ENCODE measurements around the gene RBM39. TPM values are rescaled to one million over a fixed set of nuclear protein-coding genes. Genes with fewer than 3 reads are reported as not detected.
A peak's percentile ranks its signal among the peaks of the same experiment; 100 is the strongest.

The RBM39 gene
- total and polyA plus RNA-seq, 2 of the 13 experiments (the other 11 are each of a cell fraction or from before 2014, with no cell fraction given), result 788 to 920 TPM

DNA sequence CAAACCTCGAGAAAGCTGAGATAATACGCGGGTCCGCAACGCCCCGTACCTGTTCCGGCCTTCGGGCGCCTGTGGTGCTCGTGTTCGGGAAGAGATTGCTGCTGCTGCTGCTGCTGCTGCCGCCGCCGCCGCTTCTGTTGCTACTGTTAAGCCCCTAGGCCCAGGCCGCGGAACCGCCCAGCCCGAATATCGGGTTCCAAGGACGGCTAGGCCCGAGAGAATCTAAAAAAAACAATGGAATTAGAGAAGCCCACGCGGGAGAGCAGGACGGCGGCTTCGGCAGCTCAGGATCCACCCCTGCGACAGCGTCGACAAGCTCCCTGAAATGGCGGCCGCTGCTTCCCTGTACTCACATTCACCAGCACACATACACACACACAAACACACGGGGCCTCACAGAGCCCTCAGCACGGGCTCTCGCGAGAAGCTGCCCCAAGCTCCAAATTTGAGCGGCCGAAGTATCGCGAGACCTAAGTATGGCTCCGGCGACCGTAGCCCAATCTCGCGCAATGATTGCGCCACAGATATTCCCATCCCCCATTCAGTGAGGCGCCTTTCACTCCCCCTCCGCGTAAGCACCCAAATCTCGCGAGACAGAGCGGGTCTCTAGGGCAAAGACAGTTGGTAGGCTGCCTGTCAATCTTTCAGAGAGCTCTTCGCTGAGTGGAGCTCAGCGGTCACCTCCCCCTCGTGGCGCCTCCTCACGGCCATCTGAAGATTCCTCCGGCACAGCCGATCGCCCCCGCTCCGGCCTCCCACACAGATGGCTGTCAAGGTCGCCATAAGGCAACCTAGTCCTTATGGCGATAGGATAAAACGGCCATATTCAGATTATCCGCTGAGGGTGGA lies at the start of gene RBM39 (continued):
- TF ChIP-seq, protein P1, sequence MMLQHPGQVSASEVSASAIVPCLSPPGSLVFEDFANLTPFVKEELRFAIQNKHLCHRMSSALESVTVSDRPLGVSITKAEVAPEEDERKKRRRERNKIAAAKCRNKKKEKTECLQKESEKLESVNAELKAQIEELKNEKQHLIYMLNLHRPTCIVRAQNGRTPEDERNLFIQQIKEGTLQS (CRISPR knock-in tag; IDR thresholded peaks at IDR 0.05), result peak; percentile 82
- peak; percentile 96 for TF ChIP-seq ZBTB43 (CRISPR knock-in tag; conservative IDR thresholded peaks at IDR 0.05)
- TF ChIP-seq ZSCAN9 (CRISPR knock-in tag; IDR thresholded peaks at IDR 0.05; ENCODE audit: borderline replicate concordance), result peak; percentile 93
- TF ChIP-seq FOXP4 (CRISPR knock-in tag; IDR thresholded peaks at IDR 0.05), result peak; percentile 96
- peak; percentile 99 for TF ChIP-seq ZNF784 (CRISPR knock-in tag; IDR thresholded peaks at IDR 0.05; ENCODE audit: borderline replicate concordance)
- TF ChIP-seq FOXC1 (CRISPR knock-in tag; IDR thresholded peaks at IDR 0.05; ENCODE audit: borderline replicate concordance), result peak; percentile 98
- TF ChIP-seq SMC3 (IDR thresholded peaks at IDR 0.05; ENCODE audit: low read length), result peak; percentile 50
- TF ChIP-seq SKI (IDR thresholded peaks at IDR 0.05; ENCODE audit: partially characterized antibody), result peak; percentile 59
- TF ChIP-seq ZIK1 (CRISPR knock-in tag; IDR thresholded peaks at IDR 0.05; ENCODE audit: borderline replicate concordance, low read depth), result peak; percentile 97
- TF ChIP-seq ZNF687 (CRISPR knock-in tag; IDR thresholded peaks at IDR 0.05), result peak; percentile 99
- TF ChIP-seq, protein P2, sequence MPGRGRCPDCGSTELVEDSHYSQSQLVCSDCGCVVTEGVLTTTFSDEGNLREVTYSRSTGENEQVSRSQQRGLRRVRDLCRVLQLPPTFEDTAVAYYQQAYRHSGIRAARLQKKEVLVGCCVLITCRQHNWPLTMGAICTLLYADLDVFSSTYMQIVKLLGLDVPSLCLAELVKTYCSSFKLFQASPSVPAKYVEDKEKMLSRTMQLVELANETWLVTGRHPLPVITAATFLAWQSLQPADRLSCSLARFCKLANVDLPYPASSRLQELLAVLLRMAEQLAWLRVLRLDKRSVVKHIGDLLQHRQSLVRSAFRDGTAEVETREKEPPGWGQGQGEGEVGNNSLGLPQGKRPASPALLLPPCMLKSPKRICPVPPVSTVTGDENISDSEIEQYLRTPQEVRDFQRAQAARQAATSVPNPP (CRISPR knock-in tag; IDR thresholded peaks at IDR 0.05), result peak; percentile 99
- TF ChIP-seq, protein P3, sequence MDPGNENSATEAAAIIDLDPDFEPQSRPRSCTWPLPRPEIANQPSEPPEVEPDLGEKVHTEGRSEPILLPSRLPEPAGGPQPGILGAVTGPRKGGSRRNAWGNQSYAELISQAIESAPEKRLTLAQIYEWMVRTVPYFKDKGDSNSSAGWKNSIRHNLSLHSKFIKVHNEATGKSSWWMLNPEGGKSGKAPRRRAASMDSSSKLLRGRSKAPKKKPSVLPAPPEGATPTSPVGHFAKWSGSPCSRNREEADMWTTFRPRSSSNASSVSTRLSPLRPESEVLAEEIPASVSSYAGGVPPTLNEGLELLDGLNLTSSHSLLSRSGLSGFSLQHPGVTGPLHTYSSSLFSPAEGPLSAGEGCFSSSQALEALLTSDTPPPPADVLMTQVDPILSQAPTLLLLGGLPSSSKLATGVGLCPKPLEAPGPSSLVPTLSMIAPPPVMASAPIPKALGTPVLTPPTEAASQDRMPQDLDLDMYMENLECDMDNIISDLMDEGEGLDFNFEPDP (CRISPR knock-in tag; conservative IDR thresholded peaks at IDR 0.05), result peak; percentile 98
- peak; percentile 36; the same call in 1 of the 2 replicates for TF ChIP-seq DNMT3B (CRISPR knock-in tag; conservative IDR thresholded peaks at IDR 0.05)
- TF ChIP-seq, protein P4, sequence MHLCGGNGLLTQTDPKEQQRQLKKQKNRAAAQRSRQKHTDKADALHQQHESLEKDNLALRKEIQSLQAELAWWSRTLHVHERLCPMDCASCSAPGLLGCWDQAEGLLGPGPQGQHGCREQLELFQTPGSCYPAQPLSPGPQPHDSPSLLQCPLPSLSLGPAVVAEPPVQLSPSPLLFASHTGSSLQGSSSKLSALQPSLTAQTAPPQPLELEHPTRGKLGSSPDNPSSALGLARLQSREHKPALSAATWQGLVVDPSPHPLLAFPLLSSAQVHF (CRISPR knock-in tag; IDR thresholded peaks at IDR 0.05), result peak; percentile 75; the same call in 1 of the 2 replicates
- TF ChIP-seq ATAD3A (CRISPR knock-in tag; IDR thresholded peaks at IDR 0.05), result peak; percentile 75; the same call in 1 of the 2 replicates
